Activated CD8-positive, alpha-beta memory T cell treated with anti-CD3 and anti-CD28 coated beads for 1 hour (primary cell): ENCODE measurements around the gene GMPPA.

ENCODE experiments used
- DNase-seq, 2 donors: peaks; one replicate each; pipeline ENCODE4 v3.0.0-alpha.2; 2020; ENCODE audit warnings: low read depth in 1 of 2; ENCODE audit errors: extremely low read depth in 1 of 2

GMPPA gene

GRCh38 chr2:219537657-219538488 lies 39.2 kb downstream of the GMPPA start:
- DNase-seq: no peak

GRCh38 chr2:219538504-219538951 lies 39.8 kb downstream of the GMPPA start:
- DNase-seq: no peak

- no peak for DNase-seq
Measured at GRCh38 chr2:219538956-219539788, 40.5 kb downstream of the GMPPA start.

GRCh38 chr2:219539926-219540678 lies 41.4 kb downstream of the GMPPA start:
- no peak for DNase-seq

GRCh38 chr2:219540784-219541504 lies 42.3 kb downstream of the GMPPA start:
- no peak for DNase-seq

GRCh38 chr2:219541611-219542180 lies 43.0 kb downstream of the GMPPA start:
- peak; percentile 60 to 73 for DNase-seq

- no peak for DNase-seq
Measured at GRCh38 chr2:219542931-219543595, 44.4 kb downstream of the GMPPA start.

GRCh38 chr2:219543596-219544358 lies 45.1 kb downstream of the GMPPA start, which contains the start of the genes CHPF and TMEM198:
CHPF (minus strand) TSS chr2:219543809; CDS start chr2:219543538, 271 bp downstream.
TMEM198 (plus strand) TSS chr2:219544028; CDS start chr2:219544728, 700 bp downstream.
- peak; percentile 81 to 84 for DNase-seq

- DNase-seq: no peak
Measured at GRCh38 chr2:219544567-219544966, 45.9 kb downstream of the GMPPA start.

- DNase-seq: no peak
Measured at GRCh38 chr2:219545295-219545942, 46.7 kb downstream of the GMPPA start.

- DNase-seq: no peak
Measured at GRCh38 chr2:219545943-219546352, 47.3 kb downstream of the GMPPA start.

GRCh38 chr2:219547621-219548020 lies 48.9 kb downstream of the GMPPA start:
- no peak for DNase-seq

GRCh38 chr2:219548990-219549389 lies 50.3 kb downstream of the GMPPA start:
- no peak for DNase-seq

GRCh38 chr2:219549619-219550018 lies 50.9 kb downstream of the GMPPA start:
- DNase-seq: no peak

GRCh38 chr2:219551441-219552381 lies 53.0 kb downstream of the GMPPA start:
- DNase-seq: no peak

- peak; percentile 41 to 74 for DNase-seq
Measured at GRCh38 chr2:219552382-219553167, 53.9 kb downstream of the GMPPA start.

GRCh38 chr2:219553168-219553417 lies 54.4 kb downstream of the GMPPA start:
- DNase-seq: no peak
